ELF-1 (cell line): Measurements from ENCODE around the gene CD83.
"Not testable (repeated sequence)": the region's sequence is repeated elsewhere in the genome, so short reads cannot be mapped to it uniquely, and the experiment has no call there.

Experiments
- DNase-seq: peaks from one replicate; pipeline ENCODE4 v3.0.0-alpha.2; 2016; ENCODE audit warnings: low read depth, low spot score

Gene CD83

GRCh38 chr6:14117158-14118090, at the start of gene CD83:
CD83 (plus strand) TSS chr6:14117772; CDS start chr6:14117812, 40 bp downstream.
- DNase-seq = peak; percentile 64

GRCh38 chr6:14068133-14068532, 49.4 kb upstream of the CD83 start:
- DNase-seq = no peak

- no peak for DNase-seq
Observed at GRCh38 chr6:14068623-14069022, 48.9 kb upstream of the CD83 start.

- no peak for DNase-seq
Observed at GRCh38 chr6:14070457-14070856, 47.1 kb upstream of the CD83 start.

GRCh38 chr6:14072084-14072483, 45.5 kb upstream of the CD83 start:
- no peak for DNase-seq

- not testable (repeated sequence) for DNase-seq
Observed at GRCh38 chr6:14073561-14074354, 43.8 kb upstream of the CD83 start.

- no peak for DNase-seq
Observed at GRCh38 chr6:14074476-14075094, 43.0 kb upstream of the CD83 start.

GRCh38 chr6:14075095-14075503, 42.5 kb upstream of the CD83 start:
- DNase-seq = peak; percentile 37

- DNase-seq = no peak
Observed at GRCh38 chr6:14077193-14077867, 40.2 kb upstream of the CD83 start.

- DNase-seq = no peak
Observed at GRCh38 chr6:14079433-14079832, 38.1 kb upstream of the CD83 start.

- no peak for DNase-seq
Observed at GRCh38 chr6:14079971-14080370, 37.6 kb upstream of the CD83 start.

- DNase-seq = no peak
Observed at GRCh38 chr6:14081126-14081525, 36.4 kb upstream of the CD83 start.

GRCh38 chr6:14082771-14083170, 34.8 kb upstream of the CD83 start:
- DNase-seq = no peak

- no peak for DNase-seq
Observed at GRCh38 chr6:14083262-14083661, 34.3 kb upstream of the CD83 start.

GRCh38 chr6:14083751-14084150, 33.8 kb upstream of the CD83 start:
- DNase-seq = no peak

- DNase-seq = no peak
Observed at GRCh38 chr6:14084388-14084787, 33.2 kb upstream of the CD83 start.

GRCh38 chr6:14085176-14085787, 32.3 kb upstream of the CD83 start:
- DNase-seq = no peak

GRCh38 chr6:14086701-14087100, 30.9 kb upstream of the CD83 start:
- DNase-seq = no peak

- peak; percentile 82 for DNase-seq
Observed at GRCh38 chr6:14088600-14089192, 28.9 kb upstream of the CD83 start.

GRCh38 chr6:14089224-14089623, 28.3 kb upstream of the CD83 start:
- DNase-seq = no peak
